ENCODE measurements around the gene FAM181A.

- TF ChIP-seq RUNX3 (IDR thresholded peaks at IDR 0.05; ENCODE audit: low read length) (no peak), POLR2AphosphoS5 (IDR thresholded peaks at IDR 0.05; ENCODE audit: low read length) (no peak), CTCF (IDR thresholded peaks at IDR 0.05 in 2 of 3, conservative IDR thresholded peaks at IDR 0.05 in 1 of 3; ENCODE audit: control insufficient read depth in 2 of 3, extremely low read depth in 1 of 3, insufficient read depth in 1 of 3, low read depth in 3 of 3, low read length in 3 of 3) (no peak), POLR2A (IDR thresholded peaks at IDR 0.05; ENCODE audit: low read depth, low read length) (no peak), NFIC (IDR thresholded peaks at IDR 0.05; ENCODE audit: low read depth, low read length) (no peak), JUNB (IDR thresholded peaks at IDR 0.05) (no peak), SREBF2 (IDR thresholded peaks at IDR 0.05; ENCODE audit: low read length) (no peak), EP300 (IDR thresholded peaks at IDR 0.05; ENCODE audit: borderline replicate concordance in 1 of 2, control insufficient read depth in 1 of 2, low read depth in 2 of 2, low read length in 2 of 2) (no peak), ZNF274 (IDR thresholded peaks at IDR 0.05; ENCODE audit: insufficient read depth, insufficient read length) (no peak), SMAD1 (IDR thresholded peaks at IDR 0.05; ENCODE audit: low read depth, partially characterized antibody) (no peak), CEBPB (IDR thresholded peaks at IDR 0.05; ENCODE audit: borderline replicate concordance in 1 of 2, low read depth in 2 of 2, low read length in 2 of 2) (no peak), RELA (IDR thresholded peaks at IDR 0.05; ENCODE audit: borderline replicate concordance, partially characterized antibody) (no peak), ZNF217 (IDR thresholded peaks at IDR 0.05) (no peak)
Observed at GRCh38 chr14:93929657-93930056, 2.5 kb downstream of the FAM181A start.
